Left lung (tissue), 10 donors: ENCODE data around the gene GOLGA8J. TPM values are rescaled to one million over a fixed set of nuclear protein-coding genes. Genes with fewer than 3 reads are reported as not detected.
"Not testable (repeated sequence)": the region's sequence is repeated elsewhere in the genome, so short reads cannot be mapped to it uniquely, and the experiment has no call there.

Experiments
- ATAC-seq: fragments of 200-7000 bp; cut with Tn5 transposase; one replicate; pipeline ENCODE4 v1.9.1; 2020; ENCODE audit warnings: moderate library complexity
- DNase-seq, 4 donors: peaks; one replicate each; pipeline ENCODE4 v3.0.0-alpha.2; 2013 to 2020
- H3K27ac ChIP-seq, 2 donors: fragments of 200-600 bp; sonication (generic) in 1 of 2; one replicate each; pipeline versions ENCODE4 v1.5.0 to v1.8.0; 2020 to 2021
- H3K27me3 ChIP-seq, 2 donors: fragments of 200-600 bp; sonication (generic) in 1 of 2; one replicate each; pipeline versions ENCODE4 v1.5.0 to v1.8.0; 2020 to 2021
- H3K36me3 ChIP-seq, 2 donors: fragments of 200-600 bp; sonication (generic) in 1 of 2; one replicate each; pipeline versions ENCODE4 v1.5.0 to v1.8.0; 2020 to 2021
- H3K4me1 ChIP-seq, 2 donors: fragments of 200-600 bp; one replicate each; pipeline ENCODE4 v1.8.0; 2021
- H3K4me3 ChIP-seq, 2 donors: fragments of 200-600 bp; sonication (generic) in 1 of 2; one replicate each; pipeline versions ENCODE4 v1.5.0 to v1.8.0; 2020 to 2021; ENCODE audit warnings: mild to moderate bottlenecking in 1 of 2
- H3K9me3 ChIP-seq, 2 donors: fragments of 200-600 bp; sonication (generic) in 1 of 2; one replicate each; pipeline versions ENCODE4 v1.5.0 to v1.8.0; 2020 to 2021
- CTCF ChIP-seq, 2 donors: fragments of 200-600 bp; sonication (generic) in 1 of 2; IDR thresholded peaks; one replicate each; pipeline versions ENCODE4 v1.5.0 to v1.8.0; 2021; ENCODE audit warnings: antibody characterized with exemption in 2 of 2
- intact Hi-C, 2 donors: fragments of 100-400 bp; cut with DNase I; formaldehyde crosslinking; loops; one replicate each; pipeline versions ENCODE4 v1.11.2 to v1.14.2; 2022
- polyA plus RNA-seq, 6 donors: library from polyadenylated mRNA; unstranded; fragments of 120-200 nt; gene quantifications; one replicate each; pipeline ENCODE4 v1.2.1, GENCODE V29; 2013; ENCODE audit not compliant: insufficient read length in 6 of 6
- total RNA-seq, 2 donors: library from RNA; stranded (reverse); fragmentation: NEBNext Ultra II Directional; extraction: Animal tissue kit (Norgen Biotek cat#: 25700); gene quantifications; one replicate each; pipeline ENCODE4 v1.2.1, GENCODE V29; 2021
- donor health status: DM: no; HTN: yes; CAD: no.
- donor health status: DM: no; HTN: no; CAD: no.

The GOLGA8J gene
- total and polyA plus RNA-seq, 8 donors: 0.26 to 2.8 (median 1.7) TPM

- Histone ChIP-seq H3K4me3 (no peak overlapping the region), H3K36me3 (no peaks in the 10 kb centered on the region), H3K27ac (no peak overlapping the region), H3K9me3 (no peaks in the 10 kb centered on the region), H3K4me1 (no peaks in the 10 kb centered on the region), H3K27me3 (no peaks in the 10 kb centered on the region)
- no peak for ATAC-seq
- DNase-seq: no peak
- intact Hi-C loops: no loop called here
- TF ChIP-seq CTCF (IDR thresholded peaks at IDR 0.05): no peak
Measured at GRCh38 chr15:30041868-30042267, 40.9 kb upstream of the GOLGA8J start.

GRCh38 chr15:30042556-30042955, 40.2 kb upstream of the GOLGA8J start:
- no peak overlapping the region for H3K27ac ChIP-seq
- intact Hi-C loops: no loop called here
- DNase-seq: no peak
- no peaks in the 10 kb centered on the region for H3K9me3 ChIP-seq
- no peaks in the 10 kb centered on the region for H3K36me3 ChIP-seq
- no peak overlapping the region for H3K4me3 ChIP-seq
- no peaks in the 10 kb centered on the region for H3K27me3 ChIP-seq
- TF ChIP-seq CTCF (IDR thresholded peaks at IDR 0.05): no peak
- ATAC-seq: no peak
- no peaks in the 10 kb centered on the region for H3K4me1 ChIP-seq

DNA sequence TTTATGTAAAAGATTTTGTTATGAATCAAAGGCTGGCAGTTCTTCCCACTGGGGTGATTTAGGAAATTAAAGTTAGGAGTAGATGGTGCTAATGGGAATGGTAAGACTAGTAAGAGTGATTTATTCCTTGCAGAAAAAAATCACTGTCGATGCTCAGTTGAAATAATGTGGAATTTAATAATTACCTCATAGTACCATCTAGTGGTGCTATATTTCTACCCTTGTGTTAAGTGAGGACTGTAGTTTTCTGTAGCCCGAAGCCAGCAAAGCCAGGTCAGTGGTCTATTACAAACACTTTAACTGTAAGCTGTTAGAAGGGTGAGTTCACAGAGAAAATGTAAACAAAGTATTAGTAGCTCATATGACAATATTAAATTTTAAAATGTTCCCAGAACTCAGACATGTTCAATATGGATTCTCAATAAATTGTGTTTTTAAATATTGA, 39.5 kb upstream of the GOLGA8J start:
- Histone ChIP-seq H3K27me3 (no peaks in the 10 kb centered on the region), H3K27ac (no peak overlapping the region), H3K9me3 (no peaks in the 10 kb centered on the region), H3K36me3 (no peaks in the 10 kb centered on the region), H3K4me3 (no peak overlapping the region), H3K4me1 (no peaks in the 10 kb centered on the region)
- intact Hi-C loops: no loop called here
- ATAC-seq (peak; percentile 77), DNase-seq (peak in 1 of 4 donors; percentile 35)
- peak in 1 of 2 donors; percentile 38 for TF ChIP-seq CTCF (IDR thresholded peaks at IDR 0.05)

- Histone ChIP-seq H3K4me3 (no peak overlapping the region), H3K4me1 (no peaks in the 10 kb centered on the region), H3K9me3 (no peaks in the 10 kb centered on the region), H3K36me3 (no peaks in the 10 kb centered on the region), H3K27ac (no peak overlapping the region), H3K27me3 (no peaks in the 10 kb centered on the region)
- DNase-seq (no peak), ATAC-seq (no peak)
- no peak for TF ChIP-seq CTCF (IDR thresholded peaks at IDR 0.05)
- intact Hi-C loops: no loop called here
Measured at GRCh38 chr15:30044377-30044776, 38.4 kb upstream of the GOLGA8J start.

DNA sequence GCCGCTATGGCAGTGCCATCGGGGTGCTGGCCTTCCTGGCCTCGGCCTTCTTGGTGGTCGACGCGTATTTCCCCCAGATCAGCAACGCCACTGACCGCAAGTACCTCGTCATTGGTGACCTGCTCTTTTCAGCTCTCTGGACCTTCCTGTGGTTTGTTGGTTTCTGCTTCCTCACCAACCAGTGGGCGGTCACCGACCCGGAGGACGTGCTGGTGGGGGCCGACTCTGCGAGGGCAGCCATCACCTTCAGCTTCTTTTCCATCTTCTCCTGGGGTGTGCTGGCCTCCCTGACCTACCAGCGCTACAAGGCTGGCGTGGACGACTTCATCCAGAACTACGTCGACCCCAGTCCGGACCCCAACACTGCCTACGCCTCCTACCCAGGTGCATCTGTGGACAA, 37.9 kb upstream of the GOLGA8J start:
- H3K9me3 ChIP-seq, intact Hi-C loops, H3K27me3 ChIP-seq, H3K4me3 ChIP-seq, H3K36me3 ChIP-seq, DNase-seq, H3K4me1 ChIP-seq, H3K27ac ChIP-seq, ATAC-seq: not testable (repeated sequence)

DNA sequence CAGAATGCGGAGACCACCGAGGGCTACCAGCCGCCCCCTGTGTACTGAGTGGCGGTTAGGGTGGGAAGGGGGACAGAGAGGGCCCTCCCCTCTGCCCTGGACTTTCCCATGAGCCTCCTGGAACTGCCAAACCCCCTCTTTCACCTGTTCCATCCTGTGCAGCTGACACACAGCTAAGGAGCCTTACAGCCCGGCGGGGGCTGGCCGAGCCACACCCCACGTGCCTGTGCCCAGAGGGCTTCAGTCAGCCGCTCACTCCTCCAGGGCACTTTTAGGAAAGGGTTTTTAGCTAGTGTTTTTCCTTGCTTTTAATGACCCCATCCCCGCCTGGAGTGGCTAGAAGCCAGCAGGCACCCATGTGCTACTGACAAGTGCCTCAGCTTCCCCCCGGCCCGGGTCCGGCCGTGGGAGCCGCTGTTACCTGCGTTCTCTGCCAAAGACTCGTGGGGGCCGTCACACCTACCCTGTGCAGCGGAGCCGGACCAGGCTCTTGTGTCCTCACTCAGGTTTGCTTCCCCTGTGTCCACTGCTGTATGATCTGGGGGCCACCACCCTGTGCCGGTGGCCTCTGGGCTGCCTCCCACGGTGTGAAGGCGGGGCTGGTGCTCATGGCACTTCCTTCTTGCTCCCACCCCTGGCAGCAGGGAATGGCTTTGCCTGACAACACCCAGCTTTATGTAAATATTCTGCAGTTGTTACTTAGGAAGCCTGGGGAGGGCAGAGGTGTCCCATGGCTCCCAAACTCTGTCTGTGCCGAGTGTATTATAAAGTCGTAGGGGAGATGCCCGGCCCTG, 37.3 kb upstream of the GOLGA8J start:
- DNase-seq, H3K27ac ChIP-seq, H3K27me3 ChIP-seq, H3K4me3 ChIP-seq, H3K4me1 ChIP-seq, intact Hi-C loops, H3K36me3 ChIP-seq, H3K9me3 ChIP-seq: not testable (repeated sequence)
- peak; percentile 87 for ATAC-seq
